ENCODE measurements around the gene FAM53B.

FAM53B gene

DNA sequence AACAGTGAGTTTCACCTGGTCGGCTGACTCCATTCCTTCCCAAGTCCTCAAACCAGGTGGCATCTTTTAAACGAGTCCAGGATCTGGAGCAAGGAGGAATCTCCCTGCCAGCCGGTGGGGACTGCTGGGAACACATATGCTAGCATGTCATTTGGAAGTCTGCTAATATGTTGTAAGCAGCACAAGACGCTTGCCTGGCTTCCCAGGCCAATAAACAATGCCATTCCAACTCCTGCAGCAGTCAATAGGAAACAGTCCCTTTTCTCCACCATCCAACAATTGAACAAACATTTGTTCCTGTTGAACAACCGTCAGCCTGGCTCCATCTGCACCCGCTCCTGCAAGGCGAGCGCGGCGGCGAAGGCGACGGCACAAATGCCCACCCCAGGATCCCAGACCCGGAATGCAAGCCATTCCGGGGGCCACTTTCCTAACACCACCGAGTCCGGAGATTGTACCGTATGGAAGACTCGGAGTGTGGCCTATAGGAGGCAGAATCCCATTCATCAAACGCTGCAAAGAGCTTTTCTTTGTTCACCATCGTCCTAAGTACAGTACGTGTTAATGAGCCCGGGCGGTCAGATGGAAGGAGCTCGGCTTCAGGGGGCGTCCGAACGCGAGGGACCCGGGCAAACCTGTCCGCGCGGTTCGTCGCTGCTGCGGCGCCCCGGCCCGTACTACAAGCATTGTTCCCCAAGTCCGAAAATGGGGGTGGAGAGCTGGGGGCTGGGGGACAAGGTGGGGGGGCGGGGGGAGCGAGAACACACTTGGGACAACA, 1.6 kb downstream of the FAM53B start:
- peak; percentile 74 for DNase-seq (ENCODE audit: low spot score)

DNA sequence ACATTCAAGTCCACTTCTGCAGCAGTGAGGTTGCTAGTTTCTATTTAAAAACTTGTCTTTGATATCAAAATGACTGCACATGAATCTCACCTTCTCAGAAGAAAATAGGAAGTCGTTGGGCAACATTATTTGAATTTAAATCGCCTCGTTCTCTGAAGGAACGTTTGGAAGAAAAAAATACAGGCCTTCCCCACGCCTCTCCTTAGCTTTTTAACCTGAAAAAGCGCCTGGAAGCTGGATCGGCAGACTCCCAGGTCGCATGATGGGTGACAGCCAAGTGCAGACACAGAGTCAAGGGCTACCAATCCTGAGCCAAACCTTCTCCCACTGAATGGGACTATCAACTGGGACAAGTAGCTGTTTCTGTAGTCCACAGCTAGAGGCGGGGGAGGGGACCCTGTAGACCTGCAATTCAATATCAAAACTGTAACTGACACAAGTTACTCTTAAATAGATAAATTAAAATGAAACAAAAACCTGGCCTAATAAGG, 2.2 kb downstream of the FAM53B start:
- DNase-seq (ENCODE audit: low spot score) = peak; percentile 63

DNA sequence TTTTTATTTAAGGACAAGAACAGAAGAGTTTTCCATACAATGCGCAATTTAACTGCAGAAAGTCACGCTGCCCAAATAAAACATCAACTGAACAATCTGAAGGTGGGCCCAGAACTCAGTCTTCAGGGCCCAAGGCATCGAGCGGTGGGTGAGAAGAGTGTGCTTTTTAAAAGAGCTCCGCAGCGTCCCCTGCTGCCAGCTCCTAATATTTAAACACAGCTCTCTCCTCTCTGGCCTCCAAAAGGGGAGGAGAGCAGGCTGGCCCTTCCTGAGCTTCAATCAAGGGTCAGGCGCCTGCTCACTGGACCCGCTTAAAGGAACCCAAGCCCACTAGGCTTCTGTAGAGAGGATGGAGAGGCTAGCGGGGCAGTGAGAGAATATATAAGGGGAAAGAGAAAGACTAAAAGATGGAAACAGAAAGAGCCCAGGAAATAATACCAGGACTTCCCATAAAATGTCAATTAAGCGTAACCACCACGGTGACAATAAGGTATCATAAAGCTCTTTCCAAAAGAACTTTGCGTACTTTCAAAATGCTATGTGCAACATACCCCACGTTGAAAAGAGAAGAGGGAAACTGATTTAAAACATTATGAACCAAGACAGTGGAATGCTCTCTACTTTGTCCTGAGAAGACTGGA, 2.8 kb downstream of the FAM53B start:
- peak; percentile 96 for DNase-seq (ENCODE audit: low spot score)

DNA sequence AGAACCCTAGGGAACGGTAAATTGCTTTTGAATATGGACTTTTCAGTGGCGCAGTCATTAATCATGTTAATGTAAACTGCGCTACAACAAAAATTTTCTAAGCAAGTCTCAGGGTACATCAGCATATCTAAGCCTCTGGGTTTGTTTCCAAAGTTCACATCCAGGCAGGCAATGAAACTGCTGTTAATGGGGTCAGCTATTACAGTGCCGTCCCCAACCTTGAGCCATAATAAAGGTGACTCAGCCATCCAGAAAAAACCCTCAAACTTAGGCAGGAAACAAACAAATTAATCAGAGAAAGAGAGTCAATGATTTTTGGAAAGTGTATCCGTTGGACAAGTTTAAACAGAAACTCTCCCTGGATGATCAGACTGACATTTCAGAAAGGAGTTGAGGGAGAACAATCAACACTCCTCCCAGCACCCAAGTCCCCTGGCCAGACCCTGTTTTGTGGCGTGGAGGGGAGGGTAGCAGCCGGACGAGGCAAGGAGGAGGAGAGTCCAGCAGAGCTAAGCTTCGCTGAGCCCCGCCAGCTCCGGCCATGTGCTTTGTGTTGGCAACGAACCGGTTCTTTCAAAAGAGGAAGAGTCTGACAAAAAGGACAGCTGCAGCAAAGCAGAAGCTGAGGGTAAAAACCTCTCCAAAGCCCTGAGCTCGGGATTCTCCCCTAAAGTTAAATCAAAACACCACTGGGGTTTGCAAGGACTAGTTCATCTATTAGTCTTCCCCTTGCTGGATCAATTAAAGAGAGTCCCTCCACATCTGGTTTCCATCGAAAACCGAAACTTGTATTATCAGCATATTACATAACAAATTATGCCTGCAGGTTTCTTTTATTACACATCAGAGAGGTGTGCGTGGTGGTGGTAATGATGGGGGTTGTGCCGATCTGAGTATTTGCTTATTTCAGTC, 3.6 kb downstream of the FAM53B start:
- peak; percentile 87 for DNase-seq (ENCODE audit: low spot score)

DNA sequence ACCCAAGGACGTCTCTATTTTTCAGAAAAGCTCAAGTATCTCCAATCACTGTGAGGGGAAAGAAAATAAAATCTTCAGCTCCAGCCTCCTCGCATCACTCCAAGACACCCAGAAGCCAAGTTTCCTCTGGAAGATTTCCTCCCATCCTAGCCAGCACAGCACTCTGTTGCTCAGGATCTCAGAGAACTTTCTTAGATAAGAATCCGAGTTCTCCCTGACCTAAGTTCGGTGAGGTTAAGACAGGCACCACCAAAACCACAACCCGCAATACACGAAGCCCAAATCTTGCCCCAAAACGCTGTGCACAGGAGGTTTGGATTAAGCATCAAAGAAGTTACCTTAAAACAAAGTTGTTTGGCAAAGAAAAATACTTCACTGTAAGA, 4.2 kb downstream of the FAM53B start:
- peak; percentile 51 for DNase-seq (ENCODE audit: low spot score)

DNA sequence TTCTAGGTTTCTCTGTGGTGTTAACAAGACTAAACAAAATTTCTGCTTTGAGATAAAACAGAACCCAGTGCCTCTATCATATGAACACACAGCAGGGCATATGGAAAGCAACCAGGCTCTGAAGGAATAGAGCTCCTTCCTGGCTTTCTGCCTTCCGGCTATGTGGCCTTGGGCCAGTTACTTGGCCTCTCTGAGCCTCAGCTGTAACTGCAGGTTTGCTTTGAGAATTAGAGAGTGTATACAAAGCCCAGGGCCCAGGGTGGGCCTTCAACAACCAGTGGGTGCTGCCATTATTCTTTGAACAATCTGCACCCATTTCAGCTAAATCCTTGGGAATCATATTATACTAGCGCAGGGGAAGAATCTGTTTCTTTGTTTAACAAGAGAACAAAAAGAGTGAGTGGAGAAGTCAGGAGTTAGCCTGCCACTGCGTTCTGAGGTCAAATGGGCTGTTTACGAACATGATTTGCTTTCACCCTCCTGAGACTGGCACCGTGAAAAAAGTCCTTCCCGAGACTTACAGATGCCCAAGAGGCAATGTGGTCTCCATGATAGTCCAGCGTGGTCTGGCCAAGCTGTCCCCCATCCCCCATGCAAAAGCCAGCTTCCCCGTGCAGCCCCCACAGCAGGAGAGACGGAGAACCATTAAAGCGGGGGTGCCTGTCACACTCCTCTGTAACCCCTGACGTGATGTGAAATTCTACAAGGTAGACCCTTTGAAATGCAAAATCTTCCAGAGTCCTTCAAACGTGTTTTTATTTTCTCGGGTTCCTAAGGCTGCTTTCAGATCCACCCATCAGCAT, 4.9 kb downstream of the FAM53B start:
- DNase-seq (ENCODE audit: low spot score) = peak; percentile 60

DNA sequence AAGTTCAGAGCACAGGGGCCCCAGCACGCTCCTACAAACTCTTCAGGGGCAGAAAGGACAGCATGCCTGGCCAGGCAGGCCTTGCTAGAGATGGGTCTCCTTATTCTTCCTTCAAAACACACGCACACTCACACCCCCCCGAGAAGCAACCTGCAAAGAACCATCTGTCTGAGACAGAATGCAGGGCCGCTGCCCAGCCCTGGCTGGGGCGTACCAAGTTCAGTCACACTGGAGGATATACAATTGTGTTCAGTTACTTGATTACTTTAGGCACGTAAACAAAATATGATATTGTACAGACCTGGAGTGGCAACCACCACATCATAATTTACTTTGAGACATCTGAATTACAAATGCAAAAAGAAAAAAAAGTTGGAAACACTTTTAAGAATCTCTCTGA, 5.7 kb downstream of the FAM53B start:
- DNase-seq (ENCODE audit: low spot score) = no peak

DNA sequence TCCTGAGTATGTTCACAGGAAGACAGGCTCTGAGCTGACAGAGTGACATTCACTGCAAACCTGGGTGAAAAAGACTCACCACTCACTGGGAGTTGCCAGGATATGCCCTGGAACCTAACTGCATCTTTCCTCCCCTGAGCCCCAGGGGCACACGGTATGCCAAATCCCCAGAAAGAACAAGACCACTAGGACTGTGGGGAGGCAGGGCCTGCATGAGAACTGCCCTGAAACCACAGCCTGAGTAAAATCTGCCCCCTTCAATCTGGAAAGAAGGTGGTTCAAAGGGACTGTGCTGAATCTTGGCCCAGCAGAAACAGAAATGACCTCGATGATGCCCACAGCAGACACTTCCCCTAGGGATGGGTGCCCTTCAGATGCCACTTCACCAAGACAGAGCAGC, 6.5 kb downstream of the FAM53B start:
- DNase-seq (ENCODE audit: low spot score) = no peak

DNA sequence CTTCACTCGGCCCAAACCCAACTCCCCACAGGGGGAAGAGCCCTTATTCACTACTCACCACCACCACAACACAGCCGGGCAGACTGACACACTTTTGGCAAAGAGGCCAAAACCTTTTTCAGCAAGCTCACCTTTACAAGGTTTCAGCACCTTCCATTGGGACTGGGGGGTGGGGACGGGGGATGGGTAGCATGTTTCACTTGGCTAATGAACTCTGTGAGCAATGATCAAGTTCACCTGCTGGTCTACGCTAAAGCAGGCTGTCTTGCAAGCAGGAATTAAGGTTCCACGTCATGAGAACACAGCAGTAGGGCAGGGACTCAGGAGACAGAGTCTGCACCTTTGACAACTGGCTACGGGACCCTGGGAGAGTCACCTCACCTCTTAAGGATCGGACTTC, 7.0 kb downstream of the FAM53B start:
- no peak for DNase-seq (ENCODE audit: low spot score)

DNA sequence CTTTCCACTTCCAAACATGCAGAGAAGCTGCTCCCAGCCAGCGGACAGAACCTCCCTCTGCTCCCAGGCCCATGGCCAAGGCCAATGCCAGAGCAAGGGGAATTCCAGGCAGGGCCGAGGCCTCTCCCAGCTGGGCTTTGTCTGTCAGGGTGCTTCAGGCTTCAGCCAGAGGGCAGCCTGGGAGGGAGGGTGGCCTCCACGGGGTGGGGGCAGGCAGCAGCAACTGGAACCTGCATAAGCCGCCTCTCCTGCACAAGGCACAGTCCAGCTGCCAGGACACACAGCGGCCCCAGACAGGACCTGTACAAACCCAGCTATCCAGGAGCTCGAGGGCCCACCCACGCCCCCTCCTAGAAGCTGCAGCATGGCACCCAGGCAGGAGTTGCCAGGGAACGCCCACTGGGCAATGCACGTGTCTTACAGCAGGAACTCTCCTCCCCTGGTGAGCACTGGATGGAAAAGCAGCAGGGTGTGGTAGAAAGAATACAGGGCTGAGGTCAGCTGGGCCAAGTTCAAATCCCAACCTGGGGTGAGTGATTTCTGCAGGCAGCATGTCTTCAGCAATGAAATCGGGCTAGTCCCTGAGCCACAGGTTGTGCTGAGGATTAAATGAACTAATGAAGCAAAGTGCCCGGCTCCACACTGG, 7.6 kb downstream of the FAM53B start:
- DNase-seq (ENCODE audit: low spot score) = peak; percentile 93

DNA sequence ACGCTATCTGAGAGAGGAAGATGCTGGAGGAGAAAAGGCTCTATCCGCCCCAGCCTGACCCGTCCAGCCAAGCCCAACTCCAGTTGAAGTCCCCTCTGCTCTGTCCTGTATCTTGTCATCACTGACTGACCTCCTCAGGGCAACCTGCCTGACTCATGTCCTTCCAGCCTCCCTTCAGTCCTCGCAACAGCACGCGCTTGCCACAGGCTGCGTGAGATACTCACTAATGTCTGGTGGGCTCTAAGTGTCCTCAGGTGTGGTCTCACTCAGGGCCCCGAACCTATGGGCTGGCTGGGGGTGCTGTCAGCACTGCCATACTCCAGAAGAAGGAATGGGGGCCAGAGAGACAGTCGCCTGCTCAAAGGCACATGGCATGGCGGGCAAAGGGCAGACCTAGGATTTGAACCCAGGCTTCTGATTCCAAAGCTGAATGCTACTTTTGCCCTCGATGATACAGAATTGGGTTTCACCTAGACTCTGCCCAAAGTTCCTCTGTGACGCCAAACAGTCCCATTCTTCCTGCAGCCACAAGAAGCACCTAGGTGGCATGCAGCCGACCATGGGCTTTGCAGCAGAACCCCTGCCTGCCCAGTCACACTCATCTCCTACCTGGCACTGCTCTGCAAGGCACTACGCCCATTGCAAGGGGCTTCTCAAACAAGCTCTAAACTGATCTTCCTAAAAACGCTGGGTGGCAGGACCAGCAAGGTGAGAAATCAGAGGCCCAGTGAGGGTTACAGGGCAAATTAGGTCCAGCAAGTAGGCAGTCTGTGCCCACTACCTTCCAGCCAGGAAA, 8.5 kb downstream of the FAM53B start:
- DNase-seq (ENCODE audit: low spot score) = no peak

DNA sequence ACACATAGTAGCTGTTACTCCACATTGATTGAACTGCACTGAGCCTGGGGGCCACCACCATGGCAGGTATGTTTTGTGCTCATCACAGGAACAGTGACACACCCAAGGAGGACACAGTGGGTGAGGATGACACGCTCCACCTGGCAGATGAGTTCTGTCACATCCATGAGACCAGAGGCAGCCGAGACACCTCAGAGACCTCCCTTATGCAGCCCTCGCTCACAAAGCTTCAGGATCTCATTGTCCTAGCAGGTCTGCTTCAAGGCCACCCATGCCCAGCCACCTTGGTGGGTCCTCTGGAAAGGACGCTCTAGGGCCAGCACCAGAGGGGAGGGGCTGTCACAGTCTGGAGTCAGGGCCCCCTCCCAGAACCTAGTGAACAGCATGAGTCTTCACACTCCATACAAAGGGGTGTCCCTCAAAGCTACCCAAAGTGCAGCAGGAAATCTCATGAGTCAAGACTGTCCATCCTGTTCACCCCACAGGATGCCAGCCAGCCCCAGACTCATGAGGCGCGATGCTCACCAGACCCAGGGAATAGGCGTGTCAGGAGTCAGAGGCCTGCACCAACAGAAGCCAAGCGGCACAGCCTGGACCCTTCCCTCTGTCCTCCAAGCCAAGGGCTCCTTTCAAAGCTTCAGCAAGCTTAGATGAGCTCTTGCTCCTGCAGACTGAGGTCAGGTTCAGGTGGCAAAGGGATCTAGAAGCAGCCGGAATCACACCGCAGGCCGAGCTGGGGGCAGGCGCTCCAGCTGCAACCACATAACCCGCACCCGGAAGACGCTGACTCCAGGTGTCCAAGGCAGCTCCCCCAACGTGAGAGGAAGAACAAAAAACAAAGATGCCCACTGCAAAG, 9.6 kb downstream of the FAM53B start:
- no peak for DNase-seq (ENCODE audit: low spot score)

DNA sequence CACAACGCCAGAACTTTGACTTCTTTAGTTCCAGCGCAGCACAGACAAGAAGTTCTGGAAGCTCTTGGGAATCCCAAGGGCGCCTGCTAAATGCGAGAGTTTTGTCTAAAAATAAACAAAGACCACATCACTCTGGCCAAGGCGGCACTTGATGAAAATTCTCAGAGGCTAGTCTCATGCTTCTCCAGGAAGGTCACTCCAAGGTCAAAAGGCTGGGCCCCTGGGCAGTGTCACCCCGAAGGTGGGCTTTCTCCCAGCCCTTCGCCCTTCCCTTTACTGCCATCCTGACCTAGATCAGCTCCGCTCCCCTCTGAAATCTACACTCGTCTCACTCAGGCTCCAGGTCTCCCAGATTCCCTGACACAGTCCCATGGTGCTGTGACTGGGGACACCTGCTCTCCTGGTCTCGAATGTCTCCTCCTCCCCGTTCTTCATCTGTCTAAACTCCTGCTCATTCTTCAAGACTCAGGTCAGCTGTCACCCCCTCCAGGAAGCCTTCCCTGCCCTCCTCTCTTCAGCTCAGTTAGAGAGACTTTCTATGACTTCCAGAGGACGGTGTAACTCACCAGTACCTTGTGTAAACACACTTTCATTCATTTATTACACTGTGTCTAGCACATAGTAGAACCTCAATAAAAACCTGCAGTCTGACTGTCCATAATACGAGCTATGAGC, 10.5 kb downstream of the FAM53B start:
- DNase-seq (ENCODE audit: low spot score) = no peak

DNA sequence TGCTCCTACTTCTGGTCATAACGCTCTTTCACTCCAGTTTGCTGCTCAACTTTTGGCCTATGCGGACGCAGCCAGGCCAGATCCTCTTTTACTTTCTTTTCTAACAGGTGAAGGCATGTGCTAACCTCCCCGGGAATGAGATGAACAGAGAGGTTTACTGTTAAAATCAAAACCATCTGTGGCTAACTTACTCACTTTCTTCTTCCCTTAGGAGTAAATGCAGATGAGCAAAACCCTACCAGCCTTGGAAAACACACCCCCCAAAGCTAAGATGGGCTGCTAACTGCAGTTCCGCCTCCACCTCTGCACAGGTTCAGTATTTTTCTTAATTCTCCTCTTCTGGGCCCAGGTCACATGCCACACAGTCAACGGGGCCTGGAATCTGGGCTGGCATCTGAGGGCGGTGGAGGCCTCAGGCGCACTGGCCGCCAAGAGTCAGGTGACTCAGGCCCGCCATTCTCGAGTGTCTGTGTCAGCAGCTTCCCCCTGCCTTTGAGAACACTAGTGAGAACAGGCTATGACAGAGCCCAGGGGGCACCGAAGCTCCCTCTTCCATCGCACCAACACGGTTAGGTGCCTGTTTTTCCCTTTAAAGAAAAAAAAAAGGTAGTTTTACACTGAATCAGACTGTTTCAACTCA, 11.1 kb downstream of the FAM53B start:
- DNase-seq (ENCODE audit: low spot score) = no peak

DNA sequence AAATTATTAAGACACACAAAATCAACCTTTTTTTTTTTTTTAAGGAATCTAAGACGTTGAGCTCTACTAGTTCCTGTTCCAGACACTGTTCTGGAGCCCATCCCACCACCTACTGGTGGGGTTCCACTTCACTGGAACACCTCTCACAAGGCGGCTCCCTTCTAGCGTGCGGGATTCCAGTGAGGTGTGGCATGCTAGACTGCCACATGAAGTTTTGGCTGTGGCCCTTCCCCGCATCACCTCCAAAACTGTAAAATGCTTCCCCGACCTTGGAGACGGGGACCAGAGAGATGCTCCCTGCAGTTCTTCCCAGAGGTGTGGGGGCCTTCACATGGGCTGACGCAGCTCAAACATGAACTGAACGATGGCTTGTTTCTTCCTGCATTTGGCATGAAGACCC, 12.6 kb downstream of the FAM53B start:
- DNase-seq (ENCODE audit: low spot score) = no peak

DNA sequence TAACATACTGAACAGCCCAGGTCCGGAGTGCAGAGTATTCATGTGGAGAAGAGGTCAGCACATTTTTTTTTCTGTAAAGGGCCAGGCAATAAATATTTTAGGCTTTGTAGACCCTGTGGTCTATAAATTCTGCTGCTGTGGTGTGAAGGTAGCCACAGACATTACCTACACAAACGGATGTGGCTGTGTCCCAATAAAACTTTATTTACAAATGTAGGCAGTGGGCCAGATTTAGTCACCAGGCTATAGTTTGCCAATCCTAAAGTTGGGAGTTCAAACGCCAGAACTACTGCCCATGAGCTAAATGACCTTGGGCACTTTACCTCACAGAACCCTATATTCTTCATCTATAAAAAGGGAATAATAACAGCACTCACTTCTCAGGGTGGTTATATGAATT, 13.4 kb downstream of the FAM53B start:
- DNase-seq (ENCODE audit: low spot score) = no peak

DNA sequence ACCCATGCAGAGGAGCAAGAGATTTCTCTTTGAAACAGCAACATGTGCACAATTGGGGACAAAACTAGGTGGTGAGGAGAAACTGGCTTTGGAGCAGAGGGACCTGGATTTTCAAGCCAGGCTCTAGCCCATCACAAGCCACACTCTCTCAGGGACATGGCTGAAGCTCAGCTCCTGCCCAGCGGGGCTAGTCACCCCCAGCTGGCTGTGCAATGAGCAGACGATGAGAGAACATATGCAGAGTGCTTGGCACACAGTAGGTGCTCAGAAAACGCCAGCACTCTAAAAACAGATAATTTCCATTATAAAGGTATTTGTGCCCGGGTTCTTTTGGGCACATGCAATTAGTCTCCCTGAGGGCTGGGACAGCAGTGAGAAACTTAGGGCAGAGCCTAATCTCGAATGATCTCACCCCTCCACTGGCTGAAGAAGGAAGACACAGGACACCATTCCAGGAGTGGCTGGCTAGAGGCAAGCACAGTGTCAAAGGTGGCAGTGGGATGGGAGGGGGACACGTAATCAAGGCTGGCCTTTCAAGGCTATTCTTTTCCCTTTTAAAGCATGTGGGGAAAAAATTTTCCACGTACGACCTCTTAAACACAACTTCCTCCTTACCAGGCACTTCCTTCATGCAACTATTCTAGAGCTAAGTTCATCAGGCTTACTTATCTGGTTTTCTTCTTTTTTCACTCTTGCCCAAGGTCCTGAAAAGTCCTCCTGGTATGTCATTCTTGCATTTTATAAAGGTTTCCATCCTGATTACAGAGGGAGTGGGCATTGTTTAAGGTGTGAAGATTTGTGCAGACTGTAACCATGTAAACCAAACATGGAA, 15.1 kb downstream of the FAM53B start:
- DNase-seq (ENCODE audit: low spot score) = no peak
